Measurements from ENCODE around the gene TBC1D22A.

- no peak for TF ChIP-seq CTCF (IDR thresholded peaks at IDR 0.05)
- TF ChIP-seq POLR2A (IDR thresholded peaks at IDR 0.05): no peak
Observed at GRCh38 chr22:47207387-47207786, 444.9 kb downstream of the TBC1D22A start.

Data from Peyer's patch (tissue), 4 donors.